HG03469 (cell line): ENCODE results near the gene CAMTA1.
"Not testable (repeated sequence)": the region's sequence is repeated elsewhere in the genome, so short reads cannot be mapped to it uniquely, and the experiment has no call there.

Experiments
- ATAC-seq: cut with Tn5 transposase; IDR thresholded peaks from one replicate; pipeline ENCODE4 v1.9.1; 2021; ENCODE audit warnings: mild to moderate bottlenecking, moderate library complexity, moderate number of reproducible peaks; ENCODE audit not compliant: unreplicated experiment

Gene CAMTA1, protein sequence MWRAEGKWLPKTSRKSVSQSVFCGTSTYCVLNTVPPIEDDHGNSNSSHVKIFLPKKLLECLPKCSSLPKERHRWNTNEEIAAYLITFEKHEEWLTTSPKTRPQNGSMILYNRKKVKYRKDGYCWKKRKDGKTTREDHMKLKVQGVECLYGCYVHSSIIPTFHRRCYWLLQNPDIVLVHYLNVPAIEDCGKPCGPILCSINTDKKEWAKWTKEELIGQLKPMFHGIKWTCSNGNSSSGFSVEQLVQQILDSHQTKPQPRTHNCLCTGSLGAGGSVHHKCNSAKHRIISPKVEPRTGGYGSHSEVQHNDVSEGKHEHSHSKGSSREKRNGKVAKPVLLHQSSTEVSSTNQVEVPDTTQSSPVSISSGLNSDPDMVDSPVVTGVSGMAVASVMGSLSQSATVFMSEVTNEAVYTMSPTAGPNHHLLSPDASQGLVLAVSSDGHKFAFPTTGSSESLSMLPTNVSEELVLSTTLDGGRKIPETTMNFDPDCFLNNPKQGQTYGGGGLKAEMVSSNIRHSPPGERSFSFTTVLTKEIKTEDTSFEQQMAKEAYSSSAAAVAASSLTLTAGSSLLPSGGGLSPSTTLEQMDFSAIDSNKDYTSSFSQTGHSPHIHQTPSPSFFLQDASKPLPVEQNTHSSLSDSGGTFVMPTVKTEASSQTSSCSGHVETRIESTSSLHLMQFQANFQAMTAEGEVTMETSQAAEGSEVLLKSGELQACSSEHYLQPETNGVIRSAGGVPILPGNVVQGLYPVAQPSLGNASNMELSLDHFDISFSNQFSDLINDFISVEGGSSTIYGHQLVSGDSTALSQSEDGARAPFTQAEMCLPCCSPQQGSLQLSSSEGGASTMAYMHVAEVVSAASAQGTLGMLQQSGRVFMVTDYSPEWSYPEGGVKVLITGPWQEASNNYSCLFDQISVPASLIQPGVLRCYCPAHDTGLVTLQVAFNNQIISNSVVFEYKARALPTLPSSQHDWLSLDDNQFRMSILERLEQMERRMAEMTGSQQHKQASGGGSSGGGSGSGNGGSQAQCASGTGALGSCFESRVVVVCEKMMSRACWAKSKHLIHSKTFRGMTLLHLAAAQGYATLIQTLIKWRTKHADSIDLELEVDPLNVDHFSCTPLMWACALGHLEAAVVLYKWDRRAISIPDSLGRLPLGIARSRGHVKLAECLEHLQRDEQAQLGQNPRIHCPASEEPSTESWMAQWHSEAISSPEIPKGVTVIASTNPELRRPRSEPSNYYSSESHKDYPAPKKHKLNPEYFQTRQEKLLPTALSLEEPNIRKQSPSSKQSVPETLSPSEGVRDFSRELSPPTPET (N-terminal part only)

DNA sequence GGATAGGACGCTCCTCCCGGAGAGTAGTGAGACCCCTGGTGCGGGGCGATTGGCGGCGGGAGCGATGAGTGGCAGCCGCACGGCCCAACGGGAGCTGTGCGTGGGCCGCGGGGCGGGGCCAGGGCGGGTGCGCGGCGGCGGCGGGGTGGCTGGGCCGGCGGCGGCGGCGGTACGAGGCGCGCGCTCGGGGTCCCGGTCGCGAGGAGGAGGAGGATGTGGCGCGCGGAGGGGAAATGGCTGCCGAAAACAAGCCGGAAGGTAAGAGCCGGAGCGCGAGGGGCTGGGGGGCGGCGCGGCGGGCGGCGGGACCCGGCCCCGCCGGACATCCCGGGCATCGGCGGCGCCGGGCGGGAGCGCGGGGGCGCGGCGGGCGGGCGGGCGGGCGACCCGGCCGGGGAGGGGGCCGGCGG, at the start of gene CAMTA1:
CAMTA1 (plus strand) TSS at position 137 of the 410 bp plus-strand sequence; CDS start at position 214, 77 bp downstream.
- ATAC-seq: peak; percentile 57

DNA sequence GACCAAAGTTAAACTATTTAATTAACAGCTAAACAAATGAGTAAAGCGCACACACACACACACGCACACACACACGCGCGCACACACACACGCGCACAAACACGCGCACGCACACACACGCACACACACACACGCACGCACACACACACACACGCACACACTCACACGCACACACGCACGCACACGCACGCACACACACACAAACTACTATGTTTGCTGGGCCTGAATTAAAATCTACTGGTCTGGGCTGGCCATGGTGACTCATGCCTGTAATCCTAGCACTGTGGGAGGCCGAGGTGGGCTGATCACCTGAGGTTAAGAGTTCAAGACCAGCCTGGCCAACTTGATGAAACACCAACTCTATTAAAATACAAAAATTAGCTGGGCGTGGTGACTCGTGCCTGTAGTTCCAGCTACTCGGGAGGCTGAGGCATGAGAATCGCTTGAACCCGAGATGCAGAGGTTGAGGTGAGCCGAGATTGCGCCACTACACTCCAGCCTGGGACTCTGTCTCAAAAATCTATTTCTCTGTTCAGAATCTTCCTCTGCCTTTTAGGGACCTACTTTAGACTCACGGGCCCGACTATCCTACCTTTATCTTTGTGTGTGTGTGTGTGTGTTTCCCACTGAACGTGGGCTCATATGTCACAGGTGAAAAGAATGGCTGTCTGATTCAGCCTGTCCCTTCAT, 46.1 kb upstream of the CAMTA1 start:
- no peak for ATAC-seq

DNA sequence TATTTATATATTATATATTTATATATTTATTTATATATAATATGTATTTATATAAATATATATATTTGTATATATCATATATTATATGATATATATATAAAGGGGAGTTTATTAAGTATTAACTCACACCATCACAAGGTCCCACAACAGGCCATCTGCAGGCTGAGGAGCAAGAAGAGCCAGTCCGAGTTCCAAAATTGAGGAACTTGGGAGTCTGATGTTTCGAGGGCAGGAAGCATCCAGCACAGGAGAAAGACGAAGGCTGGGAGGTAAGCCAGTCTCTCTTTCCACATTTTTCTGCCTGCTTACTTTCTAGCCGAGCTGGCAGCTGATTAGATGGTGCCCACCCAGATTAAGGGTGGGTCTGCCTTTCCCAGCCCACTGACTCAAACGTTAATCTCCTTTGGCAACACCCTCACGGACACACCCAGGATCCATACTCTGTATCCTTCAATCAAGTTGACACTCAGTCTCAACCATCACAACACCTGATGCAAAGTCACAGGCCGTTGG, 42.5 kb upstream of the CAMTA1 start:
- not testable (repeated sequence) for ATAC-seq

DNA sequence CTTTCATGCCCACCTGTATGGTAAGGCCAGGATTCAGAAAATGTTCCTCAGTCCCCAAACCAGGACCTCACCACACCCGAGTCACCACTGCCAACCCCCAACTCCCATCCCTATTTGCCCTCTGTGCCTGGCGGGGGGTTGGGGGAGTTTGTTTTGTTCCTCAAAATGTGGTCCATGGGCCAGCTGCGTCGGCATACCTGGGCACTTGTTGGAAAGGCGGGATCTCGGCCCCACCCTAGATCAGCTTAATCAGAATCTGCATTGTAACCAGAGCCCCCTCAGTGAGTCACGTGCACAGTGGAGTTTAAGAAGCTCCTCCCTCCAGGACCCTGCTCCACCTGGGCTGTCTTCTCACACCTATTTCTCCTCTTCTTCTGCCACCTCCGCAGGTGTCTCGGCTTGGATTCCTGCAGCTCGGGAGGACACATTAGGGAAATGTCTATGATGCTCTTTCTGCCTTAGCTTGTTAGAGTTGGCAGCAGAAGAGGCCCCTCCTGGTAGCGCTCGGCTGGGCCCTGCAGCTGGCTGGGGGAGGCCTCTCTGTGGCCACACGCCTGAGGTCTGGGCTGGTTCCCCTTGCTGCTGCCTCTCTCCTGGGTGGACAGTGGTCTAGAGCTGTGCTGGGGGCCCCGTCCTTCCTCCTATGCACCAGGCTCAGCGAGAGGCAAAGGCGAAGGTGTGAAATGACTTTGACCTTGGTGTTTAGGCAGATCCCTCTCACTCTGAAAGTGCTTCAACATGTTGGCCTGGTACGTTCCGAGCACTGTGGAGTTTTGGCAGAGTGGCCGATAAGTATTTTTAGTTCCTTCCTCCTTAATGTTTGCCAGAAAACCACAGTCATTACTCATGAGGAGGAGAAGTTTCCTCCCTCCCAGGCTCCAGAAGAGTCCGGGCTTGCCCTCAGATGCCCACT, 41.8 kb upstream of the CAMTA1 start:
- no peak for ATAC-seq

DNA sequence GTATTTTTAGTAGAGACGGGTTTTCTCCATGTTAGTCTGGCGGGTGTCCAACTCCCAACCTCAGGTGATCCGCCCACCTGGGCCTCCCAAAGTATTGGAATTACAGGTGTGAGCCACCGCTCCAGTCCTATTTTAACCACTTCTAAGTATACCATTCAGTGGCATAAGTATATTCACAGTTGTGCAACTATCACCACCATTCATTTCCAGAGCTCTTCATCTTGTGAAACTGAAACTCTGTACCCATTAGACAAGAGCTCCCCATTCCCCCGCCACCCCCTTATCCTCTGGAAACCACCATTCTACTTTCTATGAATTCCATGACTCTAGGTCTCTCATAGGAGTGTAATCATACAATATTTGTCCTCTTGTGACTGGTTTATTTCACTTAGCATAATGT, 40.2 kb upstream of the CAMTA1 start:
- no peak for ATAC-seq

DNA sequence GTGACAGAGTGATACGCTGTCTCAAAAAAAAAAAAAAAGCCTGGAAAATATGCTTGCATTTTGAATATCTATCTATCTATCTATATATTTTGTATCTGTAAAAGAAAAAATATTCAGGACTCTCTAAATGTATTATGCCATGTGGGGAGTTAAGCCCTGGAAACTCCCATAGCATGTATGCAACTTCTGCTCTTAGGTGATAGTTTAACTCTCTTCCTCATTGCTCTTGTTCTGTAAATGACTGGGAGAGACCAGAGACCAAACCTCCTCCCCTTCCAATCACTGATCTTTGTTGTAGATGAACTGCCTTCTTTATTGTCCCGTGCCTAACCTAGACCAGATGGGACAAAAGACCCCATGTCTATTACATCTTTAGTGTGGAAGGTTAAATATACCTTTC, 37.6 kb upstream of the CAMTA1 start:
- ATAC-seq: no peak

DNA sequence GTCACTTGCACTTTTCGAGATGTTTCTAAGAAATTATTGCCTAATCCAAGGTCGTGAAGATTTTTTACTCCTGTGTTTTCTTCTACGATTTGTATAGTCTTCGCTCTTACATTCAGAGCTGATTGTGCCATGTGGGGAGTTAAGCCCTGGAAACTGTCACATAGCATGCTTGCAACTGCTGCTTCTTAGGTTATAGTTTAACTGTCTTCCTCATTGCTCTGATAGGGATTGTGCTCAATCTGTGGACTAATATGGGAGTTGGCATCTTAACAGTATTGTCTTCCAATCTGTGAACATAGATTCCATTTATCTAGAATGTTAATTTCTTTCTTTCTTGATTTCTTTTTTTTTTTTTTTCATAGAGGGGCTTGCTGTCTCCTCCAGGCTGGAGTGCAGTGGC, 34.8 kb upstream of the CAMTA1 start:
- ATAC-seq: no peak

DNA sequence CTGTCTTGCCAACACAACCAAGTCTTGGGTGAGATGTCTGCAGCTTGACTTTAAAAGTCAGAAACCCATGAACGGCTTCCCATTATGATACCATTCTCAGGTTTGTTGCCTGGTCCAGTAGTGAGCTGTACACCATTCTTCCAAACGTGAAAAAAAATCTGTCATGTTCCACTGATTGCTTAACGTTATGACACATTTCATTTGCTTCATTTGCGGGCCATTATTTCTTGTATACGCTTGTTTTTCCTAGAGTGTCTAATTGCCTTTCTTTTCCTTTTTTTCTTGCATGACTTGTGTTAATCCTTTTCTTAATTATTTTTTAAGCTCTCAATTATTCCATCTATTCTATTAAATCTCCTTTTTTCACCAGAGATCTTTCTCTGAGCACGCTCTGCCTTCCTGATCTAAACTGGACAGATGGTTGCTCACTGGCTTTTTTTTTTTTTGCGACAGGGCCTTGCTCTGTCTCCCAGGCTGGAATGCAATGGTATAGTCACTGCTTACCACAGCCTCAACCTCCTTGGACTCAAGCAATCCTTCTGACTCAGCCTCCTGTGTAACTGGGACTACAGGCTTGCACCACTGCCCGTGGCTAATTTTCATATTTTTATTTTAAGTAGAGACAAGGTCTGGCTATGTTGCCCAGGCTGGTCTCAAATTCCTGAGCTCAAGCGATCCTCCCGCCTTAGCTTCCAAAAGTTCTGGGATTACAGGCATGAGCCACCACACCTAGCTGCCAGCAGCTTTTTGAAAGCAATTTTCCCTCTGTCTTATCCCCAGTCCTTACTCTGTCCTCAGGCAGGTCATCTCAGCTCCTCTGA, 31.7 kb upstream of the CAMTA1 start:
- ATAC-seq: no peak

DNA sequence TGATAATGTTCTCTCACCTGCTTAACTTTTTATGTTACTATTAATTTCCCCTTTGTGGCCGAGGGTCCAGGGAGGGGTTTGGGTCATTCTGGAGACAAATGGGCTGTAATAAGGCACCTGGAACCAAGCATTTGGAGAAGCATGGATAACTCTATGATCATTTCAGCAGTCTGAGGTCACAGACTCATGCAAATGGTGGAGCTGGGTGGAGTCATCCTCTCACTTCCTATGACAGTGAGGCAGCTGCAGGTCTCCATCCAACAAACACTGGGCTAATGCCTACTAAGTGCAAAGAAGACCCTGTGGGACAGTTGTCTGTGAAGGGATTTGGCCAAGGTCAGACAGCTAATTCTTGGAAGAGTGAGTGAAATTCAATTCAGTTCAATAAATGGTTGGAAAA, 28.8 kb upstream of the CAMTA1 start:
- no peak for ATAC-seq

DNA sequence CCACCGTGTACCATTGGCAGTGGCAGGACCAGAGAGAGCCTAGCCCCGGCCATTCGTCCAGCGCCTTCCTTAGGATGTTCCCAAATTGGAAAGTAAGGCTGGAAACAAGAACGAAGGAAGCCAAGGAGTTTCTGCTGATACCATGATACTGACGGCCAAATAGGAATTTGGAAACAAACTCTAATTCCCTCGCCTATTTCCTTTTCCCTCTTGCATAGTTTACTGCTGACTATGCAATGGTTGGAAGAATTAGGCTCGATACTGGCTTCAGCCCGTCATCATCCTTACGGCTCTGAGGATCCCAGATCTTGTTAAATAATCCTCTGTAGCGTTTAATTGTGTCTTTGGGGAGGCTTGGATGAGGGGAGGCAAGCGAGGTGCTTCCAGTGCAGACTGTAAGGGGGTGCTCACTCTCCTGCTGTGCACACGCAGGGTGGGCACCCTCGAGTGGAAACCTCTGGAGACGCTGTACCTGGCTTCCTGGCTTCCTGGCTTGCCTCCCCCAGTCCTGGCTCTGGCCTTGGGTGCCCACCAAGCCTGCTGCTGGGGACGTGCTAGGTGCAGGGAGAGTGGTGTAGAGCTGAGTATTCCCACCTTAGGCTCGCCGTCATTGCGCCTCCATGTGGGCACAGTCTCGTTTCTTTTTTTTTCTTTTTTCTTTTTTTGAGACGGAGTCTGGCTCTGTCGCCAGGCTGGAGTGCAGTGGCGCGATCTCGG, 27.4 kb upstream of the CAMTA1 start:
- ATAC-seq: no peak

DNA sequence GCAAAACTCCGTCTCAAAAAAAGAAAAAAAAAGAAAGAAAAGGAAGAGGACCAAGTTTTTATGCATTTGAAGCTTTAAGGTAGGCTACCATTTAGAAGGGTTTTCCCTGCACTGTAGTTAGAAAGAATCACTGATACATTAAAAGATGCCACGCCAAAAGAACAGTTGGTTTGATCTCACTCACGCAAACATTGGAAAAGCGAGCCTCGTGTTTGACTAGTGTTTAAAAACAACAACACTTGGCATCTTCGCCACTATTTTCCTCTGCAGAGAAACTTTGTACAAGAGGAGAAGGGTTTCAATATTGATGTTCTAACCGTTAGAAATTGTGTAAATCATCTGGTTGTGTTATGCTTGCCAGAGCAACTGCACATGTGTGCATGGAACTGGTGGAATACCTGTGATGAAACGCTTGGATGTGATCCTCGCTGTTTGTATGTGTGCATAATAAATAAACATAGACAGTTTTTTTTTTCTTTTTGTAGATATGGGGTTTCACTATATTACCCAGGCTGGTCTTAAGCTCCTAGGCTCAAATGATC, 24.0 kb upstream of the CAMTA1 start:
- no peak for ATAC-seq

DNA sequence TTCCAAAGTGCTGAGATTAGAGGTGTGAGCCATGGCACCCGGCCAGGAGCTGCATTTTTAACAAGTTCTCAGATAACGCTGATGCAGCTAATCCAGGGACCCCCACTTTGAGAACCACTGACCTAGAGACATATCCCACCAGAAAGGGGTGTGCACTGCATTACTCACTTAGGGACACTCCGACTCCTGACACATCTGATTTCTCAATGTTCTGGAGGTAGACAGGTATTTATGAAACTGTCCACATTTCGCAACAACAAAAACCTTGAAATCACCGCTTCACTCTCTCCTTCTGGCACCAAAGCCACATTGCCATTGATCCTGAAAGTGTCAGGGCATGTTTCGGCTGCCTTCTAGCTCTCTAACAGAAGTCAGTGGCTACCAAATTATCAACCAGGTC, 23.2 kb upstream of the CAMTA1 start:
- ATAC-seq: no peak

DNA sequence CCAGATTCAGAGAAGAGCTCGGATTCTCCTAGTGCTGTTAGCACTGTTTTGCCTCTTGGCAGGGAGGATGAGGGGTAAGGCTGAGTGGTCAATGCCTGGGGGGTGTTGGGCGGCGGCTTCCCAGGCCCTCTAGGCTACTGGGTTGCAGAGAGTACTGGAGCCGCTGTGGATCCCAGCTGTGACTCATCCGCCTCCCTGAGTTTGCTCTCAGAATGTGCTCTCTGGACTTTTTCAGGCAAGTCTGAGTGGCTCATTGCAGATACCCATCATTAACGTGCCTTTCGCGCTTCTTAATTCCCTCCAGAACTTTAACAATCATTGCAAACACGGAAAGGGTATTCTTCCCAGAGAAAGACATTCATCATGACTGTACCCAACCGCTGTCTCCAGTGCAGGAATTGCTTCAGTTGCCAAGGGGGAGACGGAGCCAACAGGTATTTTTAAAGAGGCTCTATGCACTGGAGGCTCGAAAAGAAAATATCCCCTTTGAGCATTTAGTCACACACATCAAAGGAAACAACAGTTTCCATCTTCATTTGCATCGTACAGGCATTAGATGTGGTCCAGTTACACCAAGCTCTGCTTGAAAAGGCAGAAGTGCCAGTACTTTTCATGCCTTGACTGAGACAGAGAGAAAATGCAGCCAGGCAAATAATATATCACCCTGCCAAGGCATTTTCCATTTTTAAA, 14.4 kb upstream of the CAMTA1 start:
- no peak for ATAC-seq

DNA sequence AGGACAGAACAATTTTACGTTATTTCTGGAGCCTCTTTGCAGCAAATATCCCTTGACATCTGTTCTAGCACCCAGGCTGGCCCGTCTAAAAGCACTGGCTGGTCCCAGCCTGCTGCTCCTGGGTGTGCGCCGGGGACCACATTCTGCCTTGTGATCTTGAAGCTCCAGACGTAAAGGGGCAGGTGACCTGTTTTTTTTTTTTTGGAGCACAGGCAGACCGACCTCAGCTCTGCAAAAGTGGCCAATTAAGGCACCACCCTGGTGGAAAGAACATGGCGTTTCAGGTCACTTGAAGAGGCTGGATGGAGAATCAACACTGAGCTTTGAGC, 13.8 kb upstream of the CAMTA1 start:
- ATAC-seq: no peak

DNA sequence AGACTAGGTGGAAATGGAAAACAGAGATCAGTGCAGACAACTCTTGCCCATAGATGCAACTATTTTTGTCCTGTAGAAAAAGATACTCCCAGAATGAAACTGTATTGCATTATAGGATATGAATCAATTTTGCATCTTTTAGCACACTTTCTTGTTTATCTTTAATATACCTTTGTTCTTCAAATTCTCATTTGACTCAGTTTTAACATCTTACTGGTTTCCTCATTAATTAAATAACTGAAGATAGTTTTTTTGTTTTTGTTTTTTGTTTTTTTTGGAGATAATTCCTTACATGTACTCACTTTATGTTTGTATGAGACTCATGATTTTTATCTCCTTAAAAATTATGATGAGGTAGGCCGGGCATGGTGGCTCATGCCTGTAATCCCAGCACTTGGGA, 10.9 kb upstream of the CAMTA1 start:
- ATAC-seq: no peak

DNA sequence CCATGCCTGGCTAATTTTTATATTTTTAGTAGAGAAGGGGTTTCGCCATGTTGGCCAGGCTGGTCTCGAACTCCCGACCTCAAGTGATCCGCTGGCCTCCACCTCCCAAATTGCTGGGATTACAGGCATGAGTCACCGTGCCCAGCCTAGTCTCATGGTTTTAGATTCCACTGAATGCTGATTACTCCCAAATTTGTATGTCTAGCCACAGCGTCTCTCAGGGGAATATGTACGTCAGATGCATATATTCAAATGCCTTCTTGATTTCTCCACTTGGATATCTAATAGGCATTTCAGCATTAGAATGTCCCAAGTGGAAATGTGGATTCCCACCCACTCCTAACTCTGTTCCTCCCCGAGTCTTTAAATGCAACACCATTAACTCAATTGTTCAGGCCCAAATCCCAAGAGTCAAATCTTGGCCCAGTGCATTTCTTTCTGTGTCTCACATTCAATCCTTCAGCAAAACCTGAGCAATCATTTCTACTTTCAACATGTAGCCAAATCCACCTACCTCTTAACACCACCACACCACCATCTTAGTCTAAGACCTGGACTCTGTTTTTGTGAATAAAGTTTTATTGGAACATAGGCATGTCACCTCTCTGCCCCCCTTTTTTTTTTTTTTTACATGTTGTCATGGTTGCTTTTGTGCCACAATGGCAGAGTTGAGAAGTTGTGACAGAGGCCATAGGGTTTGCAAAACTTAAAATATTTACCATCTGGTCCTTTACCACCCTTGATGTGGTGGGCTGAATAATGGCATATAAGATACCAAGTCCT, 9.8 kb upstream of the CAMTA1 start:
- ATAC-seq: no peak
